Hindlimb muscle (tissue), 1 donor: ENCODE results near the gene ATP8B4. TPM values are rescaled to one million over a fixed set of nuclear protein-coding genes. Genes with fewer than 3 reads are reported as not detected.

Experiments used
- polyA plus RNA-seq: library from polyadenylated mRNA; unstranded; fragments of 120-200 nt; gene quantifications from one replicate; pipeline ENCODE4 v1.2.1, GENCODE V29; 2013; ENCODE audit not compliant: insufficient read length

Gene ATP8B4
- polyA plus RNA-seq, 1 donor: 4.3 TPM

Other genes with a start within 250 kb of the ATP8B4 start
- gene SLC27A2, start 63.0 kb upstream of the ATP8B4 start, polyA plus RNA-seq: 0.39 TPM
- 0.71 TPM for gene HDC, start 146.5 kb upstream of the ATP8B4 start, polyA plus RNA-seq
- 16.2 TPM for gene GABPB1, start 236.0 kb upstream of the ATP8B4 start, polyA plus RNA-seq